Forelimb muscle (tissue), 1 donor: Measurements from ENCODE around the gene SART3. TPM values are rescaled to one million over a fixed set of nuclear protein-coding genes. Genes with fewer than 3 reads are reported as not detected.

Experiments
- DNase-seq: peaks from one replicate; pipeline ENCODE4 v3.0.0-alpha.2; 2013; ENCODE audit warnings: low read depth
- polyA plus RNA-seq: library from polyadenylated mRNA; unstranded; fragments of 120-200 nt; gene quantifications from one replicate; pipeline ENCODE4 v1.2.1, GENCODE V29; 2013; ENCODE audit not compliant: insufficient read length

SART3 gene
- polyA plus RNA-seq, 1 donor, result 31.9 TPM

GRCh38 chr12:108523365-108523764 is 37.6 kb downstream of the SART3 start:
- DNase-seq, result no peak

- DNase-seq, result no peak
These were observed 41.4 kb downstream of the SART3 start for GRCh38 chr12:108519558-108519957.

- DNase-seq, result no peak
These were observed 42.1 kb downstream of the SART3 start for GRCh38 chr12:108518716-108519496.

GRCh38 chr12:108518101-108518715 is 42.8 kb downstream of the SART3 start:
- no peak for DNase-seq

GRCh38 chr12:108517288-108518100 is 43.5 kb downstream of the SART3 start:
- no peak for DNase-seq

DNA sequence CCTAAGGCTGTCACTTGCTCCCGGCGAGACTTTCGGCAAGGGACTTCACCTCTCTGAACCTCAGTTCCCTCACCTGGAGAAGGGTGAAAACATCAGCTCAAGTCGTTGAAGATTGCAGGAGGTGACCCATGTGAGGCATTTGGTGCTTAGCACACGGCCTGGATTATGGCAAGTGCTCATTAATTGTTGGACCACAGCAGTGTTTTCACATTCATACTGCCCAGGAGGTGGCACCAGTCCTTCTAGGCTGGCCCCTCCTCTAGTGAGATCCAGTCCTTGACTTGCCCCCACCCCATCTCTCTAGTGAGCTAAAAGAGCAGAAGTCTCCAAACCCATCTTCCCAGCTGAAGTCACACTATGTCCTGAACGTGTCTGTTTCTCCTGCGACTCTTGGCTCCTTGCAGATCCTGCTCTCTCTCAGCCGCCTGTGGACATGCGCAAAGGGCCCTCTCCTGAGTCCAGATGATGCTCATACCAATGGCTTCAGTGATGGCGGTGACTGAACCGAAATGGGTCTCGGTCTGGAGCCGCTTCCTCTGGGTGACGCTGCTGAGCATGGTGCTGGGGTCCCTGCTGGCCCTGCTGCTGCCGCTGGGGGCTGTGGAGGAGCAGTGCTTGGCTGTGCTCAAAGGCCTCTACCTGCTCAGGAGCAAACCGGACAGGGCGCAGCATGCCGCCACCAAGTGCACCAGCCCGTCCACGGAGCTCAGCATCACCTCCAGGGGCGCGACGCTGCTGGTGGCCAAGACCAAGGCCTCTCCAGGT is 44.3 kb downstream of the SART3 start:
- no peak for DNase-seq

DNA sequence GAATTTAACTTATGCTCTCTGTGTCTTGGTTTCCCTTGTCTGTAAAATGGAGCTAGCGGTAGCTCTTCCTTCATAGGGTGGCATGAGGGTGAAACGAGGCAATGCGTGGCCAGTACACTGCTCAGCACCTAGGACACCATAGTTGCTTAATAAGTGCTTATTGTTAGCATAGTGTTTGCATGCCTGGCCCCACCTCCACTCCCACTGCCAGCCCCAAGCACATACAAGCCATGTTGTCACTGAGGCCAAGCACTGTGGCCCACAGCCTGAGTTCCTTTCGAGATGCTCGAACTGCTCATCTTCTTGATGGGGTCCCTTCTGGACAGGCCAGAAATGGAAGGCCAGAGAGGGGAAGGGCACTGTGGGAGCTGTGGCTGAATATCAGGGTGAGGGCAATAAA is 45.1 kb downstream of the SART3 start:
- no peak for DNase-seq

DNA sequence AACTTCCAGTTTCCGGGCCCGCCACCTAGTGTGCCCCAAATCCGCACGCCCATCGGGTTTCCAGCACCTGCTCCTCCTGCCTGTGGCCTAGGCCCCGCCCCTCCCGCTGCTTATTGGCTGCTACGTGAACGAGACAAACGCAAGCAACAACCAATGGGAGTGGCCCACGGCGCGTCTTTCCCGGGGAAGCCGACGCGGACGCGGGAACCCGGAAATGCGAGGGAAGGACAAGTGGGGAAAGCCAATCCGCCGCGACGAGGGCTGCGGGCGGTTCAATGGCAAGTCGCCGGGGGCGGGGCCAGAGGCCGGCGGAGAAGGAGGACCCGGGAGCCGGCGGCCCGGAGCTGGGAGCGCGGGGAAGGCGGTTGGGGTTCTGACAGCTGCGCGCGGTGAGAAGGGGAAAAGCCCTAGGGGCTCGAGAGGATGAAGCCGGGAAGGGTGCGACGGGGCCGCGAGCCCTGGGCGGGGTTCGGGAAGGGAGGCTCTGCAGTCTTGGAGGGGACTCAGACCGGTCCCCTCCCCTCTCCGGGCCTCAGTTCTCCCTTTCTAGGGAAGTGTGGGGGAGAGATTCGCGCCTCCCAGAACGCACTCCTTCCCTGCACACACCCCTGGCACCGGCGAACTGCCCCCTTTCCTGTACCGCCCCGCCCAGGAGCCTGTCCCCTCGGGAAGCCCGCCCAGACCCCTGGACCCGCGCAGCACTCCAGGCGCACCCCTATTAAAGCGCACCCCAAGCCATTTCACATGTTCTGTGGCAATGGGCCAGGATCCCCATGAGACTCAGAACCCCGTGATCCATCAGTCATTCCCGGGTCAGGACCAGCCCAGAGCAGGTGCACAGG is 45.8 kb downstream of the SART3 start, which contains the start of gene FICD:
TSS of gene FICD (plus strand) at position 305 of the 842 bp plus-strand sequence. CDS start 1,696 bp downstream, outside the sequence.
- peak; percentile 97 for DNase-seq

DNA sequence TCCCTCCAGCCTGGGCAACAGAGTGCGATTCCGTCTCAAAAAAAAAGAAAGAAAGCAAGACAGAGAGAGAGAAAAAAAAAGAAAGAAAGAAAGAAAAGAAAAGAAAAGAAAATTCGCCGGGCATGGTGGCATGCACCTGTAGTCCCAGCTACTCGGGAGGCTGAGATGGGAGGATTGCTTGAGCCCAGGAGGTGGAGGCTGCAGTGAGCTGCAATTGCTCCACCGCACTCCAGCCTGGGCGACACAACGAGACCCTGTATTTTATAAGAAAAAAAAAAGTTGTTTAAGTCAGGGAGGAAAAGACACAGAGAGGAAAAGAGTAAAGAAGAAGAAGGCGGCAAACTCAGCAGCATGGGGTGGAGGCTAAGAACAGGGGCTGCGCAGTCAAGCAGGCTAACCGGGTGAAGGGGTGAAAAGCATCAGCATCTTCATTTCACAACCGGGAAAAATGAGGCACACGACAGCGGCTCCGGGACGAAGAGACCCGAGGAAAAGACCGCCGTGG is 46.5 kb downstream of the SART3 start:
- DNase-seq, result no peak

- peak; percentile 32 for DNase-seq
These were observed 49.1 kb downstream of the SART3 start for GRCh38 chr12:108511633-108512540.

- DNase-seq, result no peak
These were observed 50.1 kb downstream of the SART3 start for GRCh38 chr12:108510836-108511235.

GRCh38 chr12:108509806-108510205 is 51.2 kb downstream of the SART3 start:
- no peak for DNase-seq

DNA sequence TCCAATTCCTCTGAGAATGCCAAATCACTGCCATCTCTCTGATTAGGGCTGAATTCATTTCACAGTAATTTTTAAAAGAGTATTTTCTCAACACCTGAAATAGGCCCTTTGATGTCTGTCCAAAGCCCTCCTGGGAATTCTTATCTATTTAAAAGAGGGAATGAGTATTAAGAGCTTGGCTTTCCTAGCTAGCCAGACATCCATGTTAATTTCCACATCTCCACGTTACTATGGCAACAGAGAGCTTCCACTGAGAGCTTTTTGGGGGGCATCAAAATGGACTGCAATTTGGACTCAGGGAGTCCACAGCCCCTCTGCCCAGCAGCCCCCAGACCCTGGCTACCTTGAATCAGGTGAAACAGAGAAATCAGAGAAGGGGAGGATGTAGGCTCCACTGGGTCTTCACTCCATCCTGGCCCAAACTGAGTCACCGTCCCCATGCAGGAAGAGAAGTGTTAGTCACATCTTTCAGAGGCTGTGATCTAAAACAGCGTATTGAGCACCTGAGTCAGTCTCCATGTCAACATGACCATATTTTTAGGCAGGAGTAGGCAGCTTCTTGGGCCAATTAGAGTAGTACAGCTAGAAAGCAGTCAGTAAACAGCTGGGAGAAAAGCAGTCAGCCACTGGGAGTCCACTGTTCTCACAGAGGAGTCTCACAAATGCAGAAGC is 52.9 kb downstream of the SART3 start:
- no peak for DNase-seq

- no peak for DNase-seq
These were observed 55.8 kb downstream of the SART3 start for GRCh38 chr12:108505129-108505528.

DNA sequence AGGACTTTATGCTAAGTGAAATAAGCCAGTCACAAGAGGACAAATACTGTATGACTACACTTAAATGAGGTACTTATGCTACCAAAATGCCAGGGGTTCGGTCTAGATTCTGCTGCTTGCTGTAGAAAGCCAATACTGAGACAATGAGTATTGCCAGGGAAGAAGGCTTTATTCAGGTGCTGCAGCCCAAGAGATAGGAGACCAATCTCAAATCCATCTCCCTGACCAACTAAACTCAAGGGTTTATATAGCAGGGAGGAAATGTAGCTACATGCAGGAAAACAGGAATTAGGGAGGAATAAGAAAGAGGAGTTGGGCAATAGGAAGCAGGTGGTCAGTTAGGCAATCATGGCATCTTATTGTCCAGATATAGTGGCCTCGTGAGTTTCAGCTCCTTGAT is 58.1 kb downstream of the SART3 start:
- DNase-seq, result no peak

GRCh38 chr12:108498136-108498535 is 62.8 kb downstream of the SART3 start:
- no peak for DNase-seq

DNA sequence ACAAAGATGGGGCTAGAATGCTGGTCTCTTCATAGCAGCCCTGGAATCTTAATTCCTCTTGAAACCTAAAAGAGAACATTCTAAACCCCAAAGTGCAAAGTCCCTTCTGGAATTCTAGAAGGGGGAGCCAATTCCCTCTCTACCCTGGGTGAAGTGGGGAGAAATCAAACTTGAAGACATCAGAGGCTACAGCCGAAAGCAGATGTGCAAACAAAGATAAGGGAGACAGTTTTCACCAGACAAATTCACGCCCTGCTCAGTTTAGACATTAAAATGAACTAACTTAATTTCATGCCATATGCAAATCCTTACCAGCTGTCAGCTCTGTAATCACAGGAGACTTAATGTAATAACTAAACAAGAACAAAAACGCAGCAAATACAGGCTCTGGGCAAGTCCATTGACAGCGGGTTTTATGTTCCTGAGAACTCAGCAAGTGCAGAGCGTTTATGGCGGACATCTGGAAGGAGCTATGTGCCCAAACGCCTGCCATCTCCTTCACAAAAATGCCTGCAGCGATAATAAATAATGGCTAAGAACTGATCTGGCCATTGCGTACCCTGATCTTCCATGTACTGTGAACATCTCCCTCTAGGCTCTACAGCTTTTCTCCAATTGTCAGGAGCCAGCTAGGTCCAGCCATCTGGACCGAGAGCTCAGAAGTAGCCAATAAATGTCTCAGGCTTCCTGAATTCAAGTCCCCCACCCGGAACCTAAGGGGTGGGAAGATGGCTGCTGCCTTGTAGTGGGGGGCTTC is 65.0 kb downstream of the SART3 start:
- DNase-seq, result no peak

- no peak for DNase-seq
These were observed 65.9 kb downstream of the SART3 start for GRCh38 chr12:108495054-108495453.
